K562 (cell line): ENCODE results near the gene INPP4B. TPM values are rescaled to one million over a fixed set of nuclear protein-coding genes. Genes with fewer than 3 reads are reported as not detected.

Experiments used
- ATAC-seq: fragments of 200-7000 bp; cut with Tn5 transposase; 3 replicates; pipeline ENCODE4 v1.9.1; 2020; ENCODE audit warnings: moderate library complexity
- BruUV-seq: library from RNA; stranded (reverse); fragments of 400-500 nt; replicated peaks from 2 replicates; lab custom pipeline; 2021; lab: Mats Ljungman, UMichigan
- CTCF ChIA-PET: fragments of 300-600 bp; formaldehyde crosslinking; extraction: SDS; loops from one replicate; lab custom pipeline; 2021; ENCODE audit warnings: low intra/inter-chr PET ratio; lab: Yijun Ruan, JAX
- POLR2A ChIA-PET: fragments of 300-600, 350-650 bp; sonication (Branson Sonifier 250); formaldehyde crosslinking; extraction: SDS; loops from one replicate; lab custom pipeline; 2021; ENCODE audit warnings: antibody characterized with exemption, inconsistent platforms; lab: Yijun Ruan, JAX
- DNase-seq, 4 experiments: peaks; one replicate each; pipeline versions ENCODE4 v3.0.0 to v3.0.0-alpha.2; 2011 to 2018; ENCODE audit warnings: low spot score in 3 of 4, mixed read lengths in 3 of 4; ENCODE audit errors: extremely low read depth in 1 of 4
- FAIRE-seq: peaks from 2 replicates; lab custom pipeline; 2011; peaks lifted over from hg19 to GRCh38; lab: Jason Lieb, UNC
- H2AFZ ChIP-seq: 2 replicates; pipeline ENCODE4 v1.6.0; 2011; ENCODE audit warnings: low read depth, low read length, control low read depth, inconsistent platforms
- H3K27ac ChIP-seq: fragments of 200-600 bp; 3 replicates; pipeline ENCODE4 v1.8.0; 2011; ENCODE audit warnings: low read depth, mild to moderate bottlenecking, control low read depth, inconsistent platforms, low read length, moderate library complexity, mixed read lengths; ENCODE audit errors: extremely low read depth
- H3K27me3 ChIP-seq, 2 experiments: fragments of 300-600 bp in 1 of 2; 2 replicates in 1 of 2; 3 replicates in 1 of 2; pipeline versions ENCODE4 v1.6.0 to v1.8.0; 2011; ENCODE audit warnings: inconsistent platforms in 2 of 2, low read length in 2 of 2, mild to moderate bottlenecking in 1 of 2, mixed read lengths in 1 of 2, moderate library complexity in 1 of 2; ENCODE audit not compliant: control insufficient read depth in 2 of 2, insufficient read depth in 2 of 2
- H3K36me3 ChIP-seq: fragments of 300-600 bp; 3 replicates; pipeline ENCODE4 v1.8.0; 2011; ENCODE audit warnings: mild to moderate bottlenecking, low read length, inconsistent platforms; ENCODE audit not compliant: control insufficient read depth, insufficient read depth
- H3K4me1 ChIP-seq, 2 experiments: fragments of 200-600 bp in 1 of 2; replicated peaks in 1 of 2; 2 replicates in 1 of 2; 3 replicates in 1 of 2; pipeline versions ENCODE4 v1.5.1 to v1.8.0; 2011; ENCODE audit warnings: inconsistent platforms in 2 of 2, low read length in 2 of 2, mild to moderate bottlenecking in 1 of 2, mixed read lengths in 1 of 2, moderate library complexity in 1 of 2; ENCODE audit not compliant: control insufficient read depth in 2 of 2, insufficient read depth in 2 of 2
- H3K4me2 ChIP-seq: 2 replicates; pipeline ENCODE4 v1.6.1; 2011; ENCODE audit warnings: low read length, control low read depth, inconsistent platforms, mixed read lengths; ENCODE audit not compliant: insufficient read depth
- H3K4me3 ChIP-seq: fragments of 200-600 bp; sonication (generic), shearing (Covaris generic); 2 replicates; pipeline ENCODE4 v1.5.1; 2016; ENCODE audit warnings: control low read depth, inconsistent platforms
- H3K79me2 ChIP-seq: fragments of 200-600 bp; 3 replicates; pipeline ENCODE4 v1.8.0; 2011; ENCODE audit warnings: low read length, inconsistent platforms; ENCODE audit not compliant: control insufficient read depth, insufficient read depth
- H3K9ac ChIP-seq, 2 experiments: 2 replicates each; pipeline versions ENCODE4 v1.6.0 to v1.6.1; 2011; ENCODE audit warnings: low read depth in 2 of 2, low read length in 2 of 2, control low read depth in 1 of 2, inconsistent platforms in 1 of 2, mild to moderate bottlenecking in 1 of 2, mixed read lengths in 1 of 2; ENCODE audit not compliant: insufficient read depth in 1 of 2
- H3K9me1 ChIP-seq: one replicate; pipeline ENCODE4 v1.6.0; 2011; ENCODE audit warnings: inconsistent platforms, mild to moderate bottlenecking, low read length, moderate library complexity; ENCODE audit not compliant: control insufficient read depth, insufficient read depth
- H3K9me3 ChIP-seq: replicated peaks from 2 replicates; pipeline ENCODE4 v1.5.1; 2011; ENCODE audit warnings: low read depth, low read length, inconsistent platforms; ENCODE audit not compliant: control insufficient read depth, insufficient read depth
- H4K20me1 ChIP-seq: replicated peaks from 2 replicates; pipeline ENCODE4 v1.6.1; 2011; ENCODE audit warnings: low read length, inconsistent platforms, mixed read lengths; ENCODE audit not compliant: control insufficient read depth, insufficient read depth
- ATF1 ChIP-seq, 2 experiments: fragments of 450-650 bp in 1 of 2; IDR thresholded peaks; 2 replicates each; pipeline ENCODE4 v1.6.1; 2016; ENCODE audit warnings: missing compliant biosample characterization in 1 of 2, missing genetic modification characterization in 1 of 2
- CBFB ChIP-seq: sonication (generic); formaldehyde crosslinking; IDR thresholded peaks from 2 replicates; pipeline ENCODE4 v1.4.0; 2020; ENCODE audit warnings: mild to moderate bottlenecking, missing genetic modification reagents
- CHCHD3 ChIP-seq: fragments of 250-450 bp; sonication (Bioruptor Pico); IDR thresholded peaks from 2 replicates; pipeline ENCODE4 v2.1.2; 2022; ENCODE audit warnings: mild to moderate bottlenecking
- CREB1 ChIP-seq, 2 experiments: sonication (generic) in 1 of 2; formaldehyde crosslinking in 1 of 2; IDR thresholded peaks; 2 replicates each; pipeline versions ENCODE4 v1.6.1 to v1.8.0; 2012 to 2022; ENCODE audit warnings: inconsistent platforms in 1 of 2, mild to moderate bottlenecking in 1 of 2, missing genetic modification reagents in 1 of 2, moderate library complexity in 1 of 2
- GTF2E2 ChIP-seq: fragments of 200-800 bp; sonication (Bioruptor generic); IDR thresholded peaks from 2 replicates; pipeline ENCODE4 v1.6.1; 2016; ENCODE audit warnings: missing genetic modification characterization, missing compliant biosample characterization
- HSF4 ChIP-seq: fragments of 250-450 bp; sonication (Bioruptor Pico); IDR thresholded peaks from 2 replicates; pipeline ENCODE4 v2.1.2; 2022; ENCODE audit warnings: mild to moderate bottlenecking, moderate library complexity, borderline replicate concordance
- MTA3 ChIP-seq: fragments of 450-650 bp; formaldehyde crosslinking; IDR thresholded peaks from 2 replicates; pipeline ENCODE4 v1.6.1; 2017; ENCODE audit warnings: mild to moderate bottlenecking, borderline replicate concordance
- TCFL5 ChIP-seq: fragments of 250-450 bp; sonication (Bioruptor Pico); conservative IDR thresholded peaks from 2 replicates; pipeline ENCODE4 v1.6.1; 2021; ENCODE audit warnings: mild to moderate bottlenecking, moderate library complexity, matching md5 sums
- TGIF2 ChIP-seq: sonication (generic); formaldehyde crosslinking; IDR thresholded peaks from 2 replicates; pipeline ENCODE4 v1.8.1; 2022; ENCODE audit warnings: mild to moderate bottlenecking, missing genetic modification reagents, moderate library complexity
- XRCC3 ChIP-seq: fragments of 450-650 bp; IDR thresholded peaks from 2 replicates; pipeline ENCODE4 v1.6.1; 2017; ENCODE audit warnings: mild to moderate bottlenecking, moderate library complexity
- ZC3H8 ChIP-seq: fragments of 450-650 bp; IDR thresholded peaks from 2 replicates; pipeline ENCODE4 v1.6.1; 2017
- ZFP30 ChIP-seq: fragments of 250-450 bp; sonication (Bioruptor Pico); IDR thresholded peaks from 2 replicates; pipeline ENCODE4 v1.8.0; 2022; ENCODE audit warnings: moderate library complexity, mild to moderate bottlenecking, inconsistent platforms, borderline replicate concordance
- ZNF224 ChIP-seq: sonication (generic); formaldehyde crosslinking; IDR thresholded peaks from 2 replicates; pipeline ENCODE4 v1.8.0; 2022; ENCODE audit warnings: mild to moderate bottlenecking, missing genetic modification reagents
- WGBS: fragments of 100-300 bp; shearing (Covaris generic); methylation state at CpG from one replicate; pipeline ENCODE4 v1.1.6; 2016; ENCODE audit warnings: low coverage, mixed read lengths; ENCODE audit not compliant: insufficient coverage; ENCODE audit errors: missing lambda C conversion rate; 5-methylcytosine and 5-hydroxymethylcytosine counted together
- in situ Hi-C: fragments of 300-500 bp; cut with MboI; formaldehyde crosslinking; loops from 4 replicates; pipeline ENCODE4 v1.15.0; 2018; ENCODE audit warnings: inconsistent platforms, mixed read lengths
- intact Hi-C: fragments of 100-400 bp; cut with micrococcal nuclease; formaldehyde crosslinking; loops from 2 replicates; pipeline ENCODE4 v1.14.2; 2022
- polyA plus RNA-seq, 8 experiments: library from polyadenylated mRNA; depleted of rRNA in 4 of 8; stranded (reverse) in 5 of 8; unstranded in 3 of 8; fragments of >200 nt; fragmentation: Nextera tagmentation in 2 of 8; fragmentation: Illumina TruSeq in 1 of 8; extraction: Ambion mirVana in 2 of 8; extraction: Trizol in 1 of 8; gene quantifications; 2 replicates each; pipeline versions ENCODE4 v1.2.1 to v1.2.3, GENCODE V29; 2011 to 2014; ENCODE audit warnings: inconsistent platforms in 1 of 8, missing spikeins in 1 of 8
- total RNA-seq, 7 experiments: library from RNA; depleted of rRNA in 6 of 7; stranded (reverse); fragments of >200 nt in 6 of 7; fragmentation: Illumina TruSeq in 2 of 7; extraction: Trizol in 2 of 7; gene quantifications; 2 replicates each; pipeline versions ENCODE4 v1.2.1 to v1.2.3, GENCODE V29; 2011 to 2021; ENCODE audit warnings: low replicate concordance in 1 of 7
- TF ChIP-seq, protein P1 (sequence below), 2 experiments: IDR thresholded peaks; 2 replicates each; pipeline ENCODE4 v1.6.1; 2012; ENCODE audit warnings: improper control_type of control experiment in 2 of 2, low read depth in 2 of 2, low read length in 2 of 2, borderline replicate concordance in 1 of 2
- TF ChIP-seq, protein P2 (sequence below): sonication (generic); formaldehyde crosslinking; IDR thresholded peaks from 2 replicates; pipeline ENCODE4 v1.4.0; 2020; ENCODE audit warnings: mild to moderate bottlenecking, missing genetic modification reagents
- TF ChIP-seq, protein P3 (sequence below), 2 experiments: fragments of 450-650 bp in 1 of 2; sonication (generic) in 1 of 2; formaldehyde crosslinking; conservative IDR thresholded peaks; 2 replicates each; pipeline versions ENCODE4 v1.4.0 to v1.8.1; 2020 to 2022; ENCODE audit warnings: mild to moderate bottlenecking in 1 of 2, missing genetic modification reagents in 1 of 2

The INPP4B gene
- total and polyA plus RNA-seq, 9 of the 15 experiments (the other 6 are each of a cell fraction or from before 2014, with no cell fraction given): 0.04 to 0.11 TPM; not detected in 7

DNA sequence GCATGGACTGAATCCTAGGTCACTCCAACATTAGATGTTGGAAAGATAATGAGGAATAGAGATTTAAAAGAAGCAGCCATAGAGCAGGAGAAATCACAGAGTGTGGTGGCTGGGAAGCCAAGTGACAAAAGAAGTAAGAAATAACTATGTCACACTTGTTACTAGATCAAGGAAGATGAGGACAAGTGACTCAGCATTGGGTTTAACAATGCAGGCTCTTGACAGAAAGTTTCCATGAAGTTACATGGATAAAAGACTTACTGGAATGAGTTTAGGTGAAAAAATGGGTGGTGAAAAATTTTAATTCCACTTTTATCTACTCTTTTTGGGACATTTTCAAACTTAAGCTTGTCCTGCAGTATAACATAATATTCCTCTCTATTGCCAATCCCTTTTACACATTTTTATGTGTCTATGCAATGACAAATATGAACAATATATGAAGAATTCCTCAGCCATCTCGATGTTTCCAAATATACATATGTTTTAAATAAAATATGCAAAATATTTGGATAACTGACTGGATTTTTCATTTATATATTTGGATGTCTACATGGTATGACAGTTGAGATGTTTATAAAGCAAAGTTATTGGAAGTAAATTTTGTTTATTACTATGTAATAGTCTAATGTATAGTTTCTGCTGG lies 747.1 kb downstream of the INPP4B start:
- in situ Hi-C loops: no loop called here
- Histone ChIP-seq H3K9ac (no peak overlapping the region), H3K36me3 (no peaks in the 10 kb centered on the region), H3K9me3 (no peaks in the 10 kb centered on the region), H3K27ac (no peak overlapping the region), H3K4me2 (no peak overlapping the region), H3K4me1 (no peaks in the 10 kb centered on the region), H3K27me3 (no peaks in the 10 kb centered on the region)
- 0% methylated on average over 1 of the region's 1 CpG for WGBS
- FAIRE-seq: no peak
- POLR2A ChIA-PET: no interaction called here
- no peak for DNase-seq
- TF ChIP-seq ZC3H8 (no peak), ATF1 (CRISPR knock-in tag; IDR thresholded peaks at IDR 0.05) (no peak), ATF1 (tag; IDR thresholded peaks at IDR 0.05) (no peak), ZFP30 (no peak), CBFB (no peak), CREB1 (IDR thresholded peaks at IDR 0.05) (no peak), CREB1 (CRISPR knock-in tag; IDR thresholded peaks at IDR 0.05) (no peak), ZNF224 (CRISPR knock-in tag) (no peak), GTF2E2 (tag) (no peak), TCFL5 (no peak), HSF4 (CRISPR knock-in tag) (no peak), CHCHD3 (CRISPR knock-in tag) (no peak), XRCC3 (no peak), MTA3 (no peak), TGIF2 (CRISPR knock-in tag) (no peak)
- TF ChIP-seq, protein P1, sequence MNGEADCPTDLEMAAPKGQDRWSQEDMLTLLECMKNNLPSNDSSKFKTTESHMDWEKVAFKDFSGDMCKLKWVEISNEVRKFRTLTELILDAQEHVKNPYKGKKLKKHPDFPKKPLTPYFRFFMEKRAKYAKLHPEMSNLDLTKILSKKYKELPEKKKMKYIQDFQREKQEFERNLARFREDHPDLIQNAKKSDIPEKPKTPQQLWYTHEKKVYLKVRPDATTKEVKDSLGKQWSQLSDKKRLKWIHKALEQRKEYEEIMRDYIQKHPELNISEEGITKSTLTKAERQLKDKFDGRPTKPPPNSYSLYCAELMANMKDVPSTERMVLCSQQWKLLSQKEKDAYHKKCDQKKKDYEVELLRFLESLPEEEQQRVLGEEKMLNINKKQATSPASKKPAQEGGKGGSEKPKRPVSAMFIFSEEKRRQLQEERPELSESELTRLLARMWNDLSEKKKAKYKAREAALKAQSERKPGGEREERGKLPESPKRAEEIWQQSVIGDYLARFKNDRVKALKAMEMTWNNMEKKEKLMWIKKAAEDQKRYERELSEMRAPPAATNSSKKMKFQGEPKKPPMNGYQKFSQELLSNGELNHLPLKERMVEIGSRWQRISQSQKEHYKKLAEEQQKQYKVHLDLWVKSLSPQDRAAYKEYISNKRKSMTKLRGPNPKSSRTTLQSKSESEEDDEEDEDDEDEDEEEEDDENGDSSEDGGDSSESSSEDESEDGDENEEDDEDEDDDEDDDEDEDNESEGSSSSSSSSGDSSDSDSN (IDR thresholded peaks at IDR 0.05; ENCODE audit: borderline replicate concordance in 1 of 2, low read depth in 2 of 2, low read length in 2 of 2): no peak
- TF ChIP-seq, protein P2, sequence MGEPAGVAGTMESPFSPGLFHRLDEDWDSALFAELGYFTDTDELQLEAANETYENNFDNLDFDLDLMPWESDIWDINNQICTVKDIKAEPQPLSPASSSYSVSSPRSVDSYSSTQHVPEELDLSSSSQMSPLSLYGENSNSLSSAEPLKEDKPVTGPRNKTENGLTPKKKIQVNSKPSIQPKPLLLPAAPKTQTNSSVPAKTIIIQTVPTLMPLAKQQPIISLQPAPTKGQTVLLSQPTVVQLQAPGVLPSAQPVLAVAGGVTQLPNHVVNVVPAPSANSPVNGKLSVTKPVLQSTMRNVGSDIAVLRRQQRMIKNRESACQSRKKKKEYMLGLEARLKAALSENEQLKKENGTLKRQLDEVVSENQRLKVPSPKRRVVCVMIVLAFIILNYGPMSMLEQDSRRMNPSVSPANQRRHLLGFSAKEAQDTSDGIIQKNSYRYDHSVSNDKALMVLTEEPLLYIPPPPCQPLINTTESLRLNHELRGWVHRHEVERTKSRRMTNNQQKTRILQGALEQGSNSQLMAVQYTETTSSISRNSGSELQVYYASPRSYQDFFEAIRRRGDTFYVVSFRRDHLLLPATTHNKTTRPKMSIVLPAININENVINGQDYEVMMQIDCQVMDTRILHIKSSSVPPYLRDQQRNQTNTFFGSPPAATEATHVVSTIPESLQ: no peak
- TF ChIP-seq, protein P3, sequence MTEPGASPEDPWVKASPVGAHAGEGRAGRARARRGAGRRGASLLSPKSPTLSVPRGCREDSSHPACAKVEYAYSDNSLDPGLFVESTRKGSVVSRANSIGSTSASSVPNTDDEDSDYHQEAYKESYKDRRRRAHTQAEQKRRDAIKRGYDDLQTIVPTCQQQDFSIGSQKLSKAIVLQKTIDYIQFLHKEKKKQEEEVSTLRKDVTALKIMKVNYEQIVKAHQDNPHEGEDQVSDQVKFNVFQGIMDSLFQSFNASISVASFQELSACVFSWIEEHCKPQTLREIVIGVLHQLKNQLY (CRISPR knock-in tag; conservative IDR thresholded peaks at IDR 0.05): no peak
- TF ChIP-seq, all 486 proteins: peak for 0
- Histone ChIP-seq H4K20me1 (no peaks in the 10 kb centered on the region), H2AFZ (no peak overlapping the region), H3K4me3 (no peak overlapping the region), H3K79me2 (no peaks in the 10 kb centered on the region), H3K9me1 (no peaks in the 10 kb centered on the region)
- no TSS peak for BruUV-seq
- CTCF ChIA-PET: no interaction called here
- intact Hi-C loops: no loop called here
- no peak for ATAC-seq
